K562 (cell line): ENCODE results near the gene HYAL3. TPM values are rescaled to one million over a fixed set of nuclear protein-coding genes. Genes with fewer than 3 reads are reported as not detected.

Experiments
- ATAC-seq: fragments of 200-7000 bp; cut with Tn5 transposase; 3 replicates; pipeline ENCODE4 v1.9.1; 2020; ENCODE audit warnings: moderate library complexity
- BruUV-seq: library from RNA; stranded (reverse); fragments of 400-500 nt; replicated peaks from 2 replicates; lab custom pipeline; 2021; lab: Mats Ljungman, UMichigan
- CTCF ChIA-PET: fragments of 300-600 bp; formaldehyde crosslinking; extraction: SDS; loops from one replicate; lab custom pipeline; 2021; ENCODE audit warnings: low intra/inter-chr PET ratio; lab: Yijun Ruan, JAX
- POLR2A ChIA-PET: fragments of 300-600, 350-650 bp; sonication (Branson Sonifier 250); formaldehyde crosslinking; extraction: SDS; loops from one replicate; lab custom pipeline; 2021; ENCODE audit warnings: antibody characterized with exemption, inconsistent platforms; lab: Yijun Ruan, JAX
- DNase-seq, 4 experiments: peaks; one replicate each; pipeline versions ENCODE4 v3.0.0 to v3.0.0-alpha.2; 2011 to 2018; ENCODE audit warnings: low spot score in 3 of 4, mixed read lengths in 3 of 4; ENCODE audit errors: extremely low read depth in 1 of 4
- FAIRE-seq: peaks from 2 replicates; lab custom pipeline; 2011; peaks lifted over from hg19 to GRCh38; lab: Jason Lieb, UNC
- H2AFZ ChIP-seq: 2 replicates; pipeline ENCODE4 v1.6.0; 2011; ENCODE audit warnings: low read depth, low read length, control low read depth, inconsistent platforms
- H3K27ac ChIP-seq: fragments of 200-600 bp; 3 replicates; pipeline ENCODE4 v1.8.0; 2011; ENCODE audit warnings: low read depth, mild to moderate bottlenecking, control low read depth, inconsistent platforms, low read length, moderate library complexity, mixed read lengths; ENCODE audit errors: extremely low read depth
- H3K27me3 ChIP-seq, 2 experiments: fragments of 300-600 bp in 1 of 2; 2 replicates in 1 of 2; 3 replicates in 1 of 2; pipeline versions ENCODE4 v1.6.0 to v1.8.0; 2011; ENCODE audit warnings: inconsistent platforms in 2 of 2, low read length in 2 of 2, mild to moderate bottlenecking in 1 of 2, mixed read lengths in 1 of 2, moderate library complexity in 1 of 2; ENCODE audit not compliant: control insufficient read depth in 2 of 2, insufficient read depth in 2 of 2
- H3K36me3 ChIP-seq: fragments of 300-600 bp; 3 replicates; pipeline ENCODE4 v1.8.0; 2011; ENCODE audit warnings: mild to moderate bottlenecking, low read length, inconsistent platforms; ENCODE audit not compliant: control insufficient read depth, insufficient read depth
- H3K4me1 ChIP-seq, 2 experiments: fragments of 200-600 bp in 1 of 2; replicated peaks in 1 of 2; 2 replicates in 1 of 2; 3 replicates in 1 of 2; pipeline versions ENCODE4 v1.5.1 to v1.8.0; 2011; ENCODE audit warnings: inconsistent platforms in 2 of 2, low read length in 2 of 2, mild to moderate bottlenecking in 1 of 2, mixed read lengths in 1 of 2, moderate library complexity in 1 of 2; ENCODE audit not compliant: control insufficient read depth in 2 of 2, insufficient read depth in 2 of 2
- H3K4me2 ChIP-seq: 2 replicates; pipeline ENCODE4 v1.6.1; 2011; ENCODE audit warnings: low read length, control low read depth, inconsistent platforms, mixed read lengths; ENCODE audit not compliant: insufficient read depth
- H3K4me3 ChIP-seq: fragments of 200-600 bp; sonication (generic), shearing (Covaris generic); 2 replicates; pipeline ENCODE4 v1.5.1; 2016; ENCODE audit warnings: control low read depth, inconsistent platforms
- H3K79me2 ChIP-seq: fragments of 200-600 bp; 3 replicates; pipeline ENCODE4 v1.8.0; 2011; ENCODE audit warnings: low read length, inconsistent platforms; ENCODE audit not compliant: control insufficient read depth, insufficient read depth
- H3K9ac ChIP-seq, 2 experiments: 2 replicates each; pipeline versions ENCODE4 v1.6.0 to v1.6.1; 2011; ENCODE audit warnings: low read depth in 2 of 2, low read length in 2 of 2, control low read depth in 1 of 2, inconsistent platforms in 1 of 2, mild to moderate bottlenecking in 1 of 2, mixed read lengths in 1 of 2; ENCODE audit not compliant: insufficient read depth in 1 of 2
- H3K9me1 ChIP-seq: one replicate; pipeline ENCODE4 v1.6.0; 2011; ENCODE audit warnings: inconsistent platforms, mild to moderate bottlenecking, low read length, moderate library complexity; ENCODE audit not compliant: control insufficient read depth, insufficient read depth
- H3K9me3 ChIP-seq: replicated peaks from 2 replicates; pipeline ENCODE4 v1.5.1; 2011; ENCODE audit warnings: low read depth, low read length, inconsistent platforms; ENCODE audit not compliant: control insufficient read depth, insufficient read depth
- H4K20me1 ChIP-seq: replicated peaks from 2 replicates; pipeline ENCODE4 v1.6.1; 2011; ENCODE audit warnings: low read length, inconsistent platforms, mixed read lengths; ENCODE audit not compliant: control insufficient read depth, insufficient read depth
- MLLT1 ChIP-seq, 2 experiments: fragments of 450-650 bp; IDR thresholded peaks; 2 replicates each; pipeline ENCODE4 v1.6.1; 2016
- POLR2G ChIP-seq: fragments of 200-400 bp; formaldehyde crosslinking; IDR thresholded peaks from 2 replicates; pipeline ENCODE4 v1.6.1; 2017; ENCODE audit warnings: low read depth, mild to moderate bottlenecking, antibody characterized with exemption, low read length, moderate library complexity
- RBFOX2 ChIP-seq: fragments of 200-400 bp; formaldehyde crosslinking; IDR thresholded peaks from 2 replicates; pipeline ENCODE4 v1.6.1; 2017; ENCODE audit warnings: low read depth, mild to moderate bottlenecking, low read length, moderate library complexity
- WGBS: fragments of 100-300 bp; shearing (Covaris generic); methylation state at CpG from one replicate; pipeline ENCODE4 v1.1.6; 2016; ENCODE audit warnings: low coverage, mixed read lengths; ENCODE audit not compliant: insufficient coverage; ENCODE audit errors: missing lambda C conversion rate; 5-methylcytosine and 5-hydroxymethylcytosine counted together
- in situ Hi-C: fragments of 300-500 bp; cut with MboI; formaldehyde crosslinking; loops from 4 replicates; pipeline ENCODE4 v1.15.0; 2018; ENCODE audit warnings: inconsistent platforms, mixed read lengths
- intact Hi-C: fragments of 100-400 bp; cut with micrococcal nuclease; formaldehyde crosslinking; loops from 2 replicates; pipeline ENCODE4 v1.14.2; 2022
- polyA plus RNA-seq, 8 experiments: library from polyadenylated mRNA; depleted of rRNA in 4 of 8; stranded (reverse) in 5 of 8; unstranded in 3 of 8; fragments of >200 nt; fragmentation: Nextera tagmentation in 2 of 8; fragmentation: Illumina TruSeq in 1 of 8; extraction: Ambion mirVana in 2 of 8; extraction: Trizol in 1 of 8; gene quantifications; 2 replicates each; pipeline versions ENCODE4 v1.2.1 to v1.2.3, GENCODE V29; 2011 to 2014; ENCODE audit warnings: inconsistent platforms in 1 of 8, missing spikeins in 1 of 8
- total RNA-seq, 7 experiments: library from RNA; depleted of rRNA in 6 of 7; stranded (reverse); fragments of >200 nt in 6 of 7; fragmentation: Illumina TruSeq in 2 of 7; extraction: Trizol in 2 of 7; gene quantifications; 2 replicates each; pipeline versions ENCODE4 v1.2.1 to v1.2.3, GENCODE V29; 2011 to 2021; ENCODE audit warnings: low replicate concordance in 1 of 7

HYAL3 gene
- total and polyA plus RNA-seq, 9 of the 15 experiments (the other 6 are each of a cell fraction or from before 2014, with no cell fraction given): 0.38 to 9.1 (median 6.8) TPM

- peaks cover 18% of the 10 kb centered on the region for H4K20me1 ChIP-seq
- H3K9me3 ChIP-seq: no peaks in the 10 kb centered on the region
- H3K27ac ChIP-seq: no peak overlapping the region
- no peak for TF ChIP-seq MLLT1 (IDR thresholded peaks at IDR 0.05)
- peak; percentile 35 for TF ChIP-seq RBFOX2
- TF ChIP-seq POLR2G: 0 out of 2 replicates have a peak, but pooled peaks have one; percentile 44
- in situ Hi-C loops (no loop called here), intact Hi-C loops (no loop called here)
- CTCF ChIA-PET: no interaction called here
- POLR2A ChIA-PET: interaction anchor here (1.1 kb wide), 1 partner anchor 23 kb away, joined by 5 read pairs; no protein-coding TSS in a partner anchor
- no peak overlapping the region for H3K4me2 ChIP-seq
- peaks cover 17 to 26% of the 10 kb centered on the region in 2 experiments; a peak in 4 of 5 replicates for H3K4me1 ChIP-seq
- H2AFZ ChIP-seq: no peak overlapping the region
- peak overlapping the region in 1 of 2 experiments; percentile 48; a peak in 2 of 4 replicates for H3K9ac ChIP-seq
- no TSS peak for BruUV-seq
- FAIRE-seq: no peak
- H3K9me1 ChIP-seq: peaks cover 4% of the 10 kb centered on the region
- no peaks in the 10 kb centered on the region for H3K27me3 ChIP-seq
- WGBS: 98% methylated on average over 12 of the region's 19 CpGs
- H3K36me3 ChIP-seq: peaks cover 71% of the 10 kb centered on the region; the same call in 2 of the 3 replicates
- no peak for ATAC-seq
- no peak overlapping the region for H3K4me3 ChIP-seq
- DNase-seq: no peak
- peaks cover 57% of the 10 kb centered on the region for H3K79me2 ChIP-seq
Measured at GRCh38 chr3:50331364-50331907, 32.2 kb upstream of the HYAL3 start.
